NOMO-1 treated with dmso at 0.1 percent for 144 hours (cell line): ENCODE results near the gene CASP7.
"Not testable (repeated sequence)": the region's sequence is repeated elsewhere in the genome, so short reads cannot be mapped to it uniquely, and the experiment has no call there.

Source experiments
- DNase-seq: peaks from one replicate; lab custom pipeline; 2025; ENCODE audit not compliant: unreplicated experiment; lab: John Stamatoyannopoulos, UW

Gene CASP7

GRCh38 chr10:113679463-113680189, at the start of gene CASP7:
Gene CASP7 (plus strand): TSS chr10:113679912. CDS start chr10:113697494, 17,582 bp downstream.
- peak; percentile 79 for DNase-seq

- no peak for DNase-seq
Observed at GRCh38 chr10:113630929-113631533, 48.7 kb upstream of the CASP7 start.

GRCh38 chr10:113631684-113632367, 47.9 kb upstream of the CASP7 start:
- DNase-seq: no peak

GRCh38 chr10:113639966-113640365, 39.7 kb upstream of the CASP7 start:
- DNase-seq: no peak

- DNase-seq: no peak
Observed at GRCh38 chr10:113641702-113642101, 38.0 kb upstream of the CASP7 start.

- no peak for DNase-seq
Observed at GRCh38 chr10:113643183-113643582, 36.5 kb upstream of the CASP7 start.

- DNase-seq: no peak
Observed at GRCh38 chr10:113644185-113645120, 35.3 kb upstream of the CASP7 start.

GRCh38 chr10:113646336-113647201, 33.1 kb upstream of the CASP7 start:
- DNase-seq: no peak

- no peak for DNase-seq
Observed at GRCh38 chr10:113647812-113648211, 31.9 kb upstream of the CASP7 start.

- no peak for DNase-seq
Observed at GRCh38 chr10:113648478-113648877, 31.2 kb upstream of the CASP7 start.

- DNase-seq: no peak
Observed at GRCh38 chr10:113650172-113650571, 29.5 kb upstream of the CASP7 start.

GRCh38 chr10:113651021-113651420, 28.7 kb upstream of the CASP7 start:
- DNase-seq: no peak

GRCh38 chr10:113651898-113652297, 27.8 kb upstream of the CASP7 start:
- DNase-seq: no peak

GRCh38 chr10:113652456-113652855, 27.3 kb upstream of the CASP7 start:
- not testable (repeated sequence) for DNase-seq

GRCh38 chr10:113656896-113657295, 22.8 kb upstream of the CASP7 start:
- DNase-seq: no peak

- DNase-seq: no peak
Observed at GRCh38 chr10:113657544-113657943, 22.2 kb upstream of the CASP7 start.

- DNase-seq: no peak
Observed at GRCh38 chr10:113661332-113661731, 18.4 kb upstream of the CASP7 start.

- DNase-seq: no peak
Observed at GRCh38 chr10:113663142-113663541, 16.6 kb upstream of the CASP7 start.

GRCh38 chr10:113663908-113664307, 15.8 kb upstream of the CASP7 start, which contains the start of gene NRAP:
Gene NRAP (minus strand): TSS chr10:113664041. CDS start chr10:113663882, 159 bp downstream.
- no peak for DNase-seq

GRCh38 chr10:113665352-113665751, 14.4 kb upstream of the CASP7 start:
- DNase-seq: no peak
